Measurements from ENCODE around the gene HOXC6.

DNA sequence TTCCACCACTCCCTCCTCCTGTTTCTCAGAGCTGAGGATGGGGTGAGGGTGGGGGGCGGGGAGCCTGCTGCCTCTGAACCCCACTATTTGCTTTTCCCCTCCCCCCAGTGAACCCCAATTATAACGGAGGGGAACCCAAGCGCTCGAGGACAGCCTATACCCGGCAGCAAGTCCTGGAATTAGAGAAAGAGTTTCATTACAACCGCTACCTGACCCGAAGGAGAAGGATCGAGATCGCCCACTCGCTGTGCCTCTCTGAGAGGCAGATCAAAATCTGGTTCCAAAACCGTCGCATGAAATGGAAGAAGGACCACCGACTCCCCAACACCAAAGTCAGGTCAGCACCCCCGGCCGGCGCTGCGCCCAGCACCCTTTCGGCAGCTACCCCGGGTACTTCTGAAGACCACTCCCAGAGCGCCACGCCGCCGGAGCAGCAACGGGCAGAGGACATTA lies 26.5 kb downstream of the HOXC6 start:
- TF ChIP-seq CTCF (IDR thresholded peaks at IDR 0.05) (no peak), EZH2 (IDR thresholded peaks at IDR 0.05) (no peak)
